Measurements from ENCODE around the gene SLF1.

SLF1 gene

DNA sequence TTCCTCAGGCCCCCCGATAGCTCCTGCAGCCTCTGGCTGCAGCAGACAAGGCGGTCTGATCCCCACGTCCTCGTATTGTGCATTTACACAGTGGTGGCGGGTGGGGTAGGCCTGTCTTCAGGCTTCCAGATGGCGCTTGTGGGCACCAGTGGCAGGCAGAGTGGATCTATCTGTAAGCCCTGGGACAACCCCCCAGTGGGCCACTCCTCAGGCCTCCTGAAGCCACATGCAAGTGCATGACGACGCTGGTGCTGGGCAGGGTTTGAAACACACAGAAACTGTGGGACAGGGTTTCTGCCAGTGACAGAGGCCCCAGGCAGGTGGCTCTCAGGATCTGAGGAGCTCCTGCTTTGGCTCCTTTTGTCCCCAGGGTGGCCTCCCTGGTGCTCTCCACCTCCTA, 42.0 kb downstream of the SLF1 start:
- H3K4me3 ChIP-seq (ENCODE audit: low read depth, low read length) = no peak overlapping the region

DNA sequence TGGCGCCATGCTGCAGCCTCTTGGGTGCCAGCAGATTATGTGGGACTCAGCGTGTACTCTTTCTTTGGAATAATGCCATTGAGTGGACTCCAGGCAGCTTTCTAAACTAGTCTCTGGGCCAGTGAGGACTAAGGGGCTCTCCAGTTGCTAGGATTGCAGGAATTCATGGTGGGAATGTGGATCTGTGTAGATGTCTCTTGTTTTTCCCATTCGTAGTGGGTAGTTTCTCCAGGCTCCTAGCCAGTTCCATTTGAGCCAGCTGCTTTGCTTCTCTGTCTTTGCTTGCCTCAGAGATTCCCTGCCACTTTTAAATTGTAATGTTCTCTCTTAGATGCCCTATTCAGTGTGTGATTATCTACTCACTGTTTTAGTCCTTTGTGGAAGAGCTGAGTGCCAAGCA, 42.6 kb downstream of the SLF1 start:
- no peak overlapping the region for H2AFZ ChIP-seq (ENCODE audit: low read length, unreplicated experiment)
- peaks cover 12% of the 10 kb centered on the region for H3K79me2 ChIP-seq (ENCODE audit: control insufficient read depth, insufficient read depth, low read length, unreplicated experiment)
- no peaks in the 10 kb centered on the region for H3K27me3 ChIP-seq (ENCODE audit: insufficient read depth, low read length)
- peaks cover 34% of the 10 kb centered on the region for H3K36me3 ChIP-seq (ENCODE audit: insufficient read depth, low read length)
- H3K4me1 ChIP-seq (ENCODE audit: control insufficient read depth, insufficient read depth, low read length, unreplicated experiment) = no peaks in the 10 kb centered on the region
- no peak overlapping the region for H3K27ac ChIP-seq (ENCODE audit: low read depth, low read length)
- H3K4me3 ChIP-seq (ENCODE audit: low read depth, low read length) = no peak overlapping the region

More for the DNA sequence above, 42.0 kb downstream of the SLF1 start:
- no peak overlapping the region for H2AFZ ChIP-seq (ENCODE audit: low read length, unreplicated experiment)
- no peaks in the 10 kb centered on the region for H3K27me3 ChIP-seq (ENCODE audit: insufficient read depth, low read length)
- peaks cover 12% of the 10 kb centered on the region for H3K79me2 ChIP-seq (ENCODE audit: control insufficient read depth, insufficient read depth, low read length, unreplicated experiment)
- no peaks in the 10 kb centered on the region for H3K4me1 ChIP-seq (ENCODE audit: control insufficient read depth, insufficient read depth, low read length, unreplicated experiment)
- H3K27ac ChIP-seq (ENCODE audit: low read depth, low read length) = no peak overlapping the region
- peaks cover 39% of the 10 kb centered on the region for H3K36me3 ChIP-seq (ENCODE audit: insufficient read depth, low read length)

DNA sequence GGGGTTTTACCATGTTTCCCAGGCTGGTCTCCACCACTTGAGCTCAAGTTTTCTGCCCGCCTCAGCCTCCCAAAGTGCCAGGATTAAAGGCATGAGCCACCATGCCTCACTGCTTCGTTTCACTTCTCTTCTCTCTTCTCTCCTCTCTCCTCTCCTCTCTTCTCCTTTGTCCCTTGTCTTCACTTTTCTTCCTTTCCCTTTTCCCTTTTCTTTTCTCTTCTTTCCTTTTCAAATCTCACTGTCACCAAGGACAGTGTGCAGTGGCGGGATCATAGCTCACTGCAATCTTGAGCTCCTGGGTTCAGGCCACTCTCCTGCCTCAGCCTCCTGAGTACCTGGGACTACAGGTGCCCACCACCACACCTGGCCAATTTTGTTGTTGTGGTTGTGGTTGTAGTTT, 49.5 kb downstream of the SLF1 start:
- Histone ChIP-seq H3K27ac (ENCODE audit: low read depth, low read length) (no peak overlapping the region), H3K27me3 (ENCODE audit: insufficient read depth, low read length) (no peaks in the 10 kb centered on the region), H3K36me3 (ENCODE audit: insufficient read depth, low read length) (peaks cover 5% of the 10 kb centered on the region; the same call in 1 of the 2 replicates), H2AFZ (ENCODE audit: low read length, unreplicated experiment) (no peak overlapping the region), H3K79me2 (ENCODE audit: control insufficient read depth, insufficient read depth, low read length, unreplicated experiment) (no peaks in the 10 kb centered on the region), H3K4me3 (ENCODE audit: low read depth, low read length) (no peak overlapping the region), H3K4me1 (ENCODE audit: control insufficient read depth, insufficient read depth, low read length, unreplicated experiment) (peaks cover 7% of the 10 kb centered on the region)

DNA sequence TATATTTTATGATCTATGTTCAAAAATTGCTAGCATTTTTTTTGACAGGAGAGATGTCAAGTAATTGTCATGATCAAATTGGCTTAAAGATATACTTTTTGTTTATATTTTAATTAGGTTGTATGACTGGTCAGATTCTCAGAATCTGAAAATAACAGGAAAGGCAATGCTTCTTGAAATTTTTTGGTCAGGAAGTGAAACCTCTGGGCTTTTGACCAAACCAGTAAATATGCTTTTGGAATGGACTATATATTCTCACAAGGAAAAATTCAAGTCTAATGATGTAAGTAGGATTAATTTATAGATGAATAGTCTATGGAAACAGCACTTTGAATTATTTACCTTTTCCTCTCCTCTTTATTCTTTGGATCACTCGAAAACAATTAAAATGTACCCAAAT, 52.3 kb downstream of the SLF1 start:
- Histone ChIP-seq H3K27ac (ENCODE audit: low read depth, low read length) (no peak overlapping the region), H3K27me3 (ENCODE audit: insufficient read depth, low read length) (no peaks in the 10 kb centered on the region), H2AFZ (ENCODE audit: low read length, unreplicated experiment) (no peak overlapping the region), H3K79me2 (ENCODE audit: control insufficient read depth, insufficient read depth, low read length, unreplicated experiment) (no peaks in the 10 kb centered on the region), H3K4me3 (ENCODE audit: low read depth, low read length) (no peak overlapping the region), H3K36me3 (ENCODE audit: insufficient read depth, low read length) (no peaks in the 10 kb centered on the region; the same call in 1 of the 2 replicates), H3K4me1 (ENCODE audit: control insufficient read depth, insufficient read depth, low read length, unreplicated experiment) (peaks cover 16% of the 10 kb centered on the region)

DNA sequence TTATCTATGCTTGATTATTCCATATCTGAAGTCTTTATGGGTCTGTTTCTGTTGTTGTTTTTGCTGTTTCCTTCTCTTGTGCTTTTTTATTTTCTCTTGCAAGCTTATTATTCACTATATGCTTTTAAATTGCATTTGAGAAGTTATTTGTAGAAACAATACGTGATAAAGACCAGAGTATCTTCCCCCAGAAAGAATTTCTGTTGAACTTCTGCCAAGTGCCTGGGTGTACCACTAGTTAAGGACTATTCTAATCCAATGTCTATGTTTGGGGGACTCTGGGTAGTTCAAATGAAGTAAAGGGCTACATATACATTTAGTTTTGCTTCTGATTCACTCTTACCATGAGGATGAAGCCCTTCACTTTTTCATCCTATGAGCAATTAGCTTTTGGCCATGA, 54.3 kb downstream of the SLF1 start:
- Histone ChIP-seq H3K4me3 (ENCODE audit: low read depth, low read length) (no peak overlapping the region), H3K4me1 (ENCODE audit: control insufficient read depth, insufficient read depth, low read length, unreplicated experiment) (peaks cover 16% of the 10 kb centered on the region), H3K79me2 (ENCODE audit: control insufficient read depth, insufficient read depth, low read length, unreplicated experiment) (no peaks in the 10 kb centered on the region), H3K27me3 (ENCODE audit: insufficient read depth, low read length) (no peaks in the 10 kb centered on the region), H3K36me3 (ENCODE audit: insufficient read depth, low read length) (no peaks in the 10 kb centered on the region; the same call in 1 of the 2 replicates), H2AFZ (ENCODE audit: low read length, unreplicated experiment) (no peak overlapping the region), H3K27ac (ENCODE audit: low read depth, low read length) (no peak overlapping the region)

DNA sequence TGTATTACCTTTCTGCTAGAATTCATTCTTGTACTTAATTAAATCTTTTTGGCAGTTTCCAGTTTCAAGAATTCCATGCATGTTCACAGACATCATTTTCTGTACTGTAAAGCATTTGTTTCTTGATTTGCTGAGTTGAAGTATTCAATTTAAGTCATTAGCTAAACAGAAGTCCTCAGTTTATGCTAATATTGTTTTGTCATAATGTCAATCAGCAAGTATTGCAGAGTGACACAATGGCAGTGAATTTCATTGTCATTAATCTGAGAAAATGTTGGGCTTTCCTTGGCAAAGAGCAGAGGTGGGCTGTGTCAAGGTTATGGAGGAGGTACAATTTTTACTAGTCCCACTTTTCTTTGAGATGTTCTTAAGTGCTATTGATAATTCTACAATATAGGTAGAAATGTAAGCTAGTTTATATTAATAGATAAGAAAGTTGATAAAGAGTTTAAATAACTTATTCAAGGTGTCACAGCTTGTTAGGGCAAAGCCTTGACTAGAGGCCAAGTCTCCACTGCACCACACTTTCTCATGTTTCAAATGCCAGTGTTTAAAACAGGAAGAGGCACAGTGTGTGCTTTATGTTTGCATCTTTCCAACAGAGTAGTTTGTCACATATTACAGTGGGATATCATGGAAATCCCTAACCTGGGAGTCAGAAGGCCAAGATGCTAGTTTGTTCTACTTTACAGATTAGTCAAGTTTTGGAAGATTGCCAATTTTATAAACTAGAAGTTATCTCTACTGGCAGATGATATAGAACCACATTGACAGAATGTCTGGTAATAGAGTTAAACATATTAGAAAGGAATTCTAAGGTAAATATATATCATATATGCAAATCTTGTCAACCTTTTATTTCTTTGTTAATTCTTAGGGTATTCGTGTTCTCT, 56.3 kb downstream of the SLF1 start:
- Histone ChIP-seq H3K27me3 (ENCODE audit: insufficient read depth, low read length) (no peaks in the 10 kb centered on the region), H2AFZ (ENCODE audit: low read length, unreplicated experiment) (no peak overlapping the region), H3K27ac (ENCODE audit: low read depth, low read length) (no peak overlapping the region), H3K4me1 (ENCODE audit: control insufficient read depth, insufficient read depth, low read length, unreplicated experiment) (peaks cover 16% of the 10 kb centered on the region), H3K4me3 (ENCODE audit: low read depth, low read length) (no peak overlapping the region), H3K36me3 (ENCODE audit: insufficient read depth, low read length) (no peaks in the 10 kb centered on the region; the same call in 1 of the 2 replicates), H3K79me2 (ENCODE audit: control insufficient read depth, insufficient read depth, low read length, unreplicated experiment) (no peaks in the 10 kb centered on the region)

DNA sequence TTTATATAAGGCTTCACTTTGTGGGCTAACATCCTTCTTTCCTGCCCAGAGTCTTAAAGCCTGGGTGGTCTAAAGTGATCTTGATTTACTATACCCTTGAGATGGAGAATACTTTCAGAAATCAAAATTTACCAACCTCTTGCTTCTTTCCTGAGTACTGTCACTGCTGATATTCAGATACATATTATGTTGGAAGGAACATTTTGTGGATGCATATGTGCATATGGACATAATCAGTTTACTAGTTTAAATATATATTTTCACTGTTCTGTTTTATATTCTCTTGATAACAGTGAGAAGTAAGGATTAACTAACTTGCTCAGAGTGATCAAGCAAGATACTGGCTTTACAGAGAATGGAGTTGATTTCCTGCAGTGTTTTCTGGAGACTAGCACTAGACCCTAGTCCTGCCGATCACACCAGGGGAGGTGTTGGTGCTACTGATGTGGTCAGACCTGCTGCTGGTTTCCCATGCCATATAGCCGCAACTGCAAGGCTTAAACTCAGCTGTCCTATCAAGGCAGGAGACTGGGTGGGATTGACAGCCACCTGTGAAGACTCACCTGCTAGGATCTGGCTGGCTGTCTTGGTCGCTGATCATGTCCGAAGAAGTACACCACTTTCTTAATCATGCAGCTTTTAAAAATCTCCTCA, 57.6 kb downstream of the SLF1 start:
- Histone ChIP-seq H2AFZ (ENCODE audit: low read length, unreplicated experiment) (no peak overlapping the region), H3K79me2 (ENCODE audit: control insufficient read depth, insufficient read depth, low read length, unreplicated experiment) (no peaks in the 10 kb centered on the region), H3K36me3 (ENCODE audit: insufficient read depth, low read length) (no peaks in the 10 kb centered on the region; the same call in 1 of the 2 replicates), H3K27me3 (ENCODE audit: insufficient read depth, low read length) (no peaks in the 10 kb centered on the region), H3K27ac (ENCODE audit: low read depth, low read length) (no peak overlapping the region), H3K4me3 (ENCODE audit: low read depth, low read length) (no peak overlapping the region), H3K4me1 (ENCODE audit: control insufficient read depth, insufficient read depth, low read length, unreplicated experiment) (peaks cover 16% of the 10 kb centered on the region)

DNA sequence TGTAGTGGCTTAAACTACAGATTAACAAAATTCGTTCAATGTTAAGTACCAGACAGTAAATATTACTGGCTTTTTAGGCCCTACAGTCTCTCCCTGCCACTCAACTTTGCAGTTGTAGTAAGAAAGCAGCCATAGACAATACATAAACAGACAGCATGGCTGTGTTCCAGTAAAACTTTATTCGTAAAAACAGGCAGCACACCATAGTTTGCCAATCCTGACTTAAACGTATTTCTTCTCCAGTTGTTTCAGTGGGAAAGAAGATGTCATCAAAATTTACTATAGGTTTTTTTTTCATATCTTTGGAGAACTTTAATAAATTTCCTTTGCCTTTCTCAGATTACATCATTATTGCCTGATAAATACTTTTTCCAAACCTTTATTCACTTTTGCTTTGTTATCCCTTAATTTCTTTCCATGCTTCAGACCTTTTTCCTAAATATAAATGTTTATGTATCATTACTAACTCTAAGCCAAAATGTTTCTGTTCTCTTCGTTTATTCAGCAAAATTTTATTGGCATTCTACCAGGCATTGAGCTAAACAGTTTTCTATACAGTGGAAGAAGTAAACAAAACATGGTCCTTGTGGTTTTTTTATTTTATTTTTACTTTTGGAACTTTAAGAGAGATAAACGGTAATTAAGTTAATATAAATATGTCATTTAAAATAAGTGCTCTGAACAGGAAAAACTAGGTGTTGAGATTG, 64.5 kb downstream of the SLF1 start:
- no peaks in the 10 kb centered on the region for H3K79me2 ChIP-seq (ENCODE audit: control insufficient read depth, insufficient read depth, low read length, unreplicated experiment)
- no peaks in the 10 kb centered on the region for H3K4me1 ChIP-seq (ENCODE audit: control insufficient read depth, insufficient read depth, low read length, unreplicated experiment)
- H3K4me3 ChIP-seq (ENCODE audit: low read depth, low read length) = no peak overlapping the region
- H3K27ac ChIP-seq (ENCODE audit: low read depth, low read length) = no peak overlapping the region
- no peaks in the 10 kb centered on the region for H3K27me3 ChIP-seq (ENCODE audit: insufficient read depth, low read length)
- H3K36me3 ChIP-seq (ENCODE audit: insufficient read depth, low read length) = no peaks in the 10 kb centered on the region; the same call in 1 of the 2 replicates
- H2AFZ ChIP-seq (ENCODE audit: low read length, unreplicated experiment) = no peak overlapping the region

DNA sequence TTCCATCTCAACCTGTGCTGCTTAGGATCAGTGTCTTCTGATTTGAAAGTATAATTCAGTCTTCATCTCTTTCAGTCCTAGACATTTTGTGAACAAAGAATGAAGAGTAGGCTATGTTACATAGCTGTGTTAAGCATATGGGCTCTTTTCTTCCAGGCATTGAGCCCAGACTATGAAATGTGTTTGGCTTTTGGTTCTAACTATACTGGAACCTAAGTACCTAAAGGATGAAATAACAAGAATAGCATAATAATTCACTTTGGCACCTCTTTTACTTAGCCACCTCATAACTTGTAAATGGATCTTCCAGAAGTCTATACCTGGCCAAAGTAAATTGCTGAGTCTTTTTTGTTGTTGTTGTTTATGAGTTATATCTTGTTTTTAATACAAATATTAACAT, 71.4 kb downstream of the SLF1 start:
- no peaks in the 10 kb centered on the region for H3K79me2 ChIP-seq (ENCODE audit: control insufficient read depth, insufficient read depth, low read length, unreplicated experiment)
- H3K4me1 ChIP-seq (ENCODE audit: control insufficient read depth, insufficient read depth, low read length, unreplicated experiment) = peaks cover 34% of the 10 kb centered on the region
- H3K36me3 ChIP-seq (ENCODE audit: insufficient read depth, low read length) = peaks cover 9% of the 10 kb centered on the region; the same call in 1 of the 2 replicates
- H2AFZ ChIP-seq (ENCODE audit: low read length, unreplicated experiment) = no peak overlapping the region
- H3K27me3 ChIP-seq (ENCODE audit: insufficient read depth, low read length) = no peaks in the 10 kb centered on the region
- H3K4me3 ChIP-seq (ENCODE audit: low read depth, low read length) = no peak overlapping the region
- no peak overlapping the region for H3K27ac ChIP-seq (ENCODE audit: low read depth, low read length)

DNA sequence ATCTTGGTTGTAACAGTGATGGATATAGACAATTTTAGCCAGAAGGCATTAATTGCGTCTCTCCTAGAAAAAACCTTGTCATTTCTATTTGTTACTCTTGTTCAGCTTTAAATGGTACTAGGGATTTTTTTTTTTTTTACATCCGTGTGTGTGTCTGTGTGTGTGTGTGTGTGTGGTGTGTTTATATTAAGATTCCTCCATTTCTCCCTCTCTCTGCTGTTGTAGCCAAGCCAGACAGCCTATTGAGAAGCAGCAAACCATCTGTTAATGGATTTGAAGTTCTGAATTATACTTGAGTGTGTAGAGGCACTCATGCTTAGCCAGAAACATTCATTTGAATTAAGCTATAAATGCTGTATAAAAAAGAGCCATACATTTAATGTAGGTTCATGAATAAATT, 72.3 kb downstream of the SLF1 start:
- no peak overlapping the region for H3K4me3 ChIP-seq (ENCODE audit: low read depth, low read length)
- no peak overlapping the region for H3K27ac ChIP-seq (ENCODE audit: low read depth, low read length)
- peaks cover 9% of the 10 kb centered on the region; the same call in 1 of the 2 replicates for H3K36me3 ChIP-seq (ENCODE audit: insufficient read depth, low read length)
- H3K27me3 ChIP-seq (ENCODE audit: insufficient read depth, low read length) = no peaks in the 10 kb centered on the region
- H3K4me1 ChIP-seq (ENCODE audit: control insufficient read depth, insufficient read depth, low read length, unreplicated experiment) = peaks cover 34% of the 10 kb centered on the region
- H2AFZ ChIP-seq (ENCODE audit: low read length, unreplicated experiment) = no peak overlapping the region
- no peaks in the 10 kb centered on the region for H3K79me2 ChIP-seq (ENCODE audit: control insufficient read depth, insufficient read depth, low read length, unreplicated experiment)
